Body of pancreas (tissue), 4 donors: ENCODE measurements around the gene ENAM.

Source experiments
- POLR2A ChIP-seq, 3 donors: fragments of 450-650 bp; IDR thresholded peaks; one replicate each; pipeline ENCODE4 v1.6.1; 2016; ENCODE audit warnings: antibody characterized with exemption in 3 of 3, mild to moderate bottlenecking in 2 of 3
- TF ChIP-seq, protein P1 (sequence below), 7 experiments: fragments of 450-650 bp in 4 of 7; fragments of 200-600 bp in 3 of 7; sonication (generic) in 3 of 7; IDR thresholded peaks; one replicate each; pipeline ENCODE4 v1.5.1; 2016 to 2019; ENCODE audit warnings: antibody characterized with exemption in 7 of 7

DNA sequence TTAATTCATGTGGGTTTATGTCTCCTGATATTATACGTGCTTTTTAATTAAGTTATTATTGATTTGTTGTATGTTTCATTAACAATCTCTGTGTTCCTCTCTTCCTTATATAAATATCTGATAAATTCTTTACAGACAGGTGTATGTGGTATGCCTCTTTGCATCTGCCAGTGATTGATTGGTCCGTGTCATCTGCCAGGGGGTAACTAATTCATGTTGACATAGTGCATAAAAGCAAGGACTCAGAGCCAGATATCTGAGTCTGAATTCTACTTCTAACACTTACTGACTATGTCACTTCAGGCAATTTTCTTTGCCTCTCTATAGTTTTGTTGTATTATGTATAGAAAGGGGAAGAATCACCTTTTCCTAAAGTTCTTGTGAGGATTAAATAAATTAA is 41.7 kb upstream of the ENAM start:
- TF ChIP-seq, protein P1, sequence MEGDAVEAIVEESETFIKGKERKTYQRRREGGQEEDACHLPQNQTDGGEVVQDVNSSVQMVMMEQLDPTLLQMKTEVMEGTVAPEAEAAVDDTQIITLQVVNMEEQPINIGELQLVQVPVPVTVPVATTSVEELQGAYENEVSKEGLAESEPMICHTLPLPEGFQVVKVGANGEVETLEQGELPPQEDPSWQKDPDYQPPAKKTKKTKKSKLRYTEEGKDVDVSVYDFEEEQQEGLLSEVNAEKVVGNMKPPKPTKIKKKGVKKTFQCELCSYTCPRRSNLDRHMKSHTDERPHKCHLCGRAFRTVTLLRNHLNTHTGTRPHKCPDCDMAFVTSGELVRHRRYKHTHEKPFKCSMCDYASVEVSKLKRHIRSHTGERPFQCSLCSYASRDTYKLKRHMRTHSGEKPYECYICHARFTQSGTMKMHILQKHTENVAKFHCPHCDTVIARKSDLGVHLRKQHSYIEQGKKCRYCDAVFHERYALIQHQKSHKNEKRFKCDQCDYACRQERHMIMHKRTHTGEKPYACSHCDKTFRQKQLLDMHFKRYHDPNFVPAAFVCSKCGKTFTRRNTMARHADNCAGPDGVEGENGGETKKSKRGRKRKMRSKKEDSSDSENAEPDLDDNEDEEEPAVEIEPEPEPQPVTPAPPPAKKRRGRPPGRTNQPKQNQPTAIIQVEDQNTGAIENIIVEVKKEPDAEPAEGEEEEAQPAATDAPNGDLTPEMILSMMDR (IDR thresholded peaks at IDR 0.05): no peak
- TF ChIP-seq POLR2A (IDR thresholded peaks at IDR 0.05): no peak
